Uterus (tissue), 4 donors: Measurements from ENCODE around the gene NAP1L4. TPM values are rescaled to one million over a fixed set of nuclear protein-coding genes. Genes with fewer than 3 reads are reported as not detected.
A peak's percentile ranks its signal among the peaks of the same experiment; 100 is the strongest.
"Not testable (repeated sequence)": the region's sequence is repeated elsewhere in the genome, so short reads cannot be mapped to it uniquely, and the experiment has no call there.

Experiments
- DNase-seq, 2 donors: peaks; one replicate each; pipeline ENCODE4 v3.0.0-alpha.2; 2019 to 2020
- H3K27ac ChIP-seq, 2 donors: fragments of 200-600 bp; sonication (generic); 1 replicate in 1 of 2; 2 replicates in 1 of 2; pipeline ENCODE4 v1.5.1; 2016 to 2018
- H3K27me3 ChIP-seq, 2 donors: fragments of 200-600 bp; sonication (generic); one replicate each; pipeline ENCODE4 v1.5.1; 2018 to 2019; ENCODE audit warnings: control low read depth in 1 of 2
- H3K36me3 ChIP-seq, 2 donors: fragments of 200-600 bp; sonication (generic); one replicate each; pipeline ENCODE4 v1.5.1; 2019; ENCODE audit warnings: control low read depth in 1 of 2
- H3K4me1 ChIP-seq, 2 donors: fragments of 200-600 bp; sonication (generic); one replicate each; pipeline ENCODE4 v1.5.1; 2018 to 2019; ENCODE audit warnings: control low read depth in 1 of 2
- H3K4me3 ChIP-seq, 2 donors: fragments of 200-600 bp; sonication (generic); 1 replicate in 1 of 2; 2 replicates in 1 of 2; pipeline ENCODE4 v1.5.1; 2018 to 2019; ENCODE audit warnings: mild to moderate bottlenecking in 1 of 2
- H3K9me3 ChIP-seq, 2 donors: fragments of 200-600 bp; sonication (generic); one replicate each; pipeline ENCODE4 v1.5.1; 2019; ENCODE audit warnings: control low read depth in 1 of 2
- POLR2A ChIP-seq, 2 donors: fragments of 450-650 bp; IDR thresholded peaks; one replicate each; pipeline ENCODE4 v1.6.1; 2016; ENCODE audit warnings: antibody characterized with exemption in 2 of 2, mild to moderate bottlenecking in 1 of 2, moderate library complexity in 1 of 2
- intact Hi-C: fragments of 100-400 bp; cut with DNase I; formaldehyde crosslinking; loops from one replicate; pipeline ENCODE4 v1.15.1; 2023; ENCODE audit warnings: low total_unique reads
- total RNA-seq, 4 donors: library from RNA; depleted of rRNA in 3 of 4; stranded (reverse); fragments of >200 nt in 3 of 4; gene quantifications; one replicate each; pipeline versions ENCODE4 v1.1.0 to v1.2.4, GENCODE V29; 2014 to 2023
- TF ChIP-seq, protein P1 (sequence below), 4 experiments: fragments of 200-600 bp in 2 of 4; fragments of 450-650 bp in 2 of 4; sonication (generic) in 2 of 4; IDR thresholded peaks; one replicate each; pipeline ENCODE4 v1.5.1; 2016 to 2019; ENCODE audit warnings: antibody characterized with exemption in 4 of 4, mild to moderate bottlenecking in 2 of 4, moderate library complexity in 1 of 4
- donor health status: DM: yes; HTN: yes; CAD: no.

Gene NAP1L4
- total RNA-seq, 4 donors from 2014 or later = 96.1 to 183 (median 129) TPM

DNA sequence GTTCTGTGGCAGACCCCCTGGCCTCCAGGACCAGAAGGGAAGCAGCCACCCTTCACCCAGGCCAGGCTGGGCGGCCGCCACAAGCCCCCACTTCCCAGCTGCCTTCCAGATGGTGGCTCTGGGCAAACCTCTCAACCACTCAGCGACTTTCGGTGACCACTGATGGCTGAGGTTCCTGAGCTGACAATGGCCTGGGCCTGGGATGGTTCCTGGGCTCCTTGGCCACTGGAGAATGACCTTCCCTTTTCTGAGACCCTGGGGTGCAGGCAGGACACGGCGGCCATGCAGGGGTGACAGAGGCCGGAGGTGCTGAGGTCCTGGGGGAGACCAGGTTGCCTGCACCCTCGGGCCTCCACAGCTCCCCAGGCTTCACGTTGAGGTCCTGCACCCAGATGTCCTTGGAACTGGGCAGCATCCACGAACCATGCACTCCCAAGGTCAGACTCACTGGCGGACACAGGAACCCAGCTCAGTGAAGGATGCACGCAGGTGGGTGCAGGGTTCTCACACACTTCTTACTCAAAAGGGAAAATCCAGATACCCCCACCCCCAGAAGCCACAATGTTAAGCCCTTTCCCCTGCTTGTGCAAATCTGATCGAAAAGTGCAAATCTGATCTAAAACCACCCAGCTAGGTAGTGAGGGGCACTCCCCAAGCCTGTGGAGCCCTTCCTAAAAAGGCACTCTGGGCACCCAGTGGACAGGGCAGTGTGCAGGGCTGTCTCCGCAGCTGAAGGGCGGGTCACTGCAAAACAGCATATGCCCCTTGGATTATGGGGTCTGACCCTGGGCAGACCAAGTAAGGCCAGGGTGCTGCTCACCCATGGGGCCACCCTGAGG lies 49.0 kb downstream of the NAP1L4 start:
- peaks cover 0 to 3% of the 10 kb centered on the region in 2 donors for H3K9me3 ChIP-seq
- DNase-seq = peak in 1 of 2 donors; percentile 13
- no peak overlapping the region for H3K27ac ChIP-seq
- H3K36me3 ChIP-seq = no peaks in the 10 kb centered on the region
- no peak for TF ChIP-seq POLR2A (IDR thresholded peaks at IDR 0.05)
- TF ChIP-seq, protein P1, sequence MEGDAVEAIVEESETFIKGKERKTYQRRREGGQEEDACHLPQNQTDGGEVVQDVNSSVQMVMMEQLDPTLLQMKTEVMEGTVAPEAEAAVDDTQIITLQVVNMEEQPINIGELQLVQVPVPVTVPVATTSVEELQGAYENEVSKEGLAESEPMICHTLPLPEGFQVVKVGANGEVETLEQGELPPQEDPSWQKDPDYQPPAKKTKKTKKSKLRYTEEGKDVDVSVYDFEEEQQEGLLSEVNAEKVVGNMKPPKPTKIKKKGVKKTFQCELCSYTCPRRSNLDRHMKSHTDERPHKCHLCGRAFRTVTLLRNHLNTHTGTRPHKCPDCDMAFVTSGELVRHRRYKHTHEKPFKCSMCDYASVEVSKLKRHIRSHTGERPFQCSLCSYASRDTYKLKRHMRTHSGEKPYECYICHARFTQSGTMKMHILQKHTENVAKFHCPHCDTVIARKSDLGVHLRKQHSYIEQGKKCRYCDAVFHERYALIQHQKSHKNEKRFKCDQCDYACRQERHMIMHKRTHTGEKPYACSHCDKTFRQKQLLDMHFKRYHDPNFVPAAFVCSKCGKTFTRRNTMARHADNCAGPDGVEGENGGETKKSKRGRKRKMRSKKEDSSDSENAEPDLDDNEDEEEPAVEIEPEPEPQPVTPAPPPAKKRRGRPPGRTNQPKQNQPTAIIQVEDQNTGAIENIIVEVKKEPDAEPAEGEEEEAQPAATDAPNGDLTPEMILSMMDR (IDR thresholded peaks at IDR 0.05) = no peak
- no peaks in the 10 kb centered on the region for H3K27me3 ChIP-seq
- intact Hi-C loops = no loop called here
- H3K4me3 ChIP-seq = no peak overlapping the region
- peaks cover 0 to 5% of the 10 kb centered on the region in 2 donors for H3K4me1 ChIP-seq

DNA sequence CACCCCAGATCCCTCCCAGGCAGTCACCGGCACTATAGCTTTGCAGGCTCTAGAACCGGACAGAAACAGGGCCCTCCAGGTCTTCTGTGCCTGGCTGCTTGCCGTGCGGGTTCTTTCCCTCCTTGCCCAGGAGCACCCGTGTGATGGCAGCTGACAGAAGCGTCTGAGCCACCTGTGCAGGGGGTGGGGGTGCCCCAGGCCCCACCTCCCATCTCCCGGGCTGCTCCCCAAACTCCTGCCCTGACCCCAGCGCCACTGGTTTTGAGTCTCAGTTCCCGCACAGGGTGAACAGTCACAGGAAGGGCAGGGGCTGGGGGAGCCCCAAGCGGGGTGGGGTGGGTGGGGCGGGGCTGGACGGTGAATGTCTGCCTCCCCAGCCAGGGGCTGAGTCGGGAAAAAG lies 49.7 kb downstream of the NAP1L4 start:
- H3K4me1 ChIP-seq = peaks cover 0 to 5% of the 10 kb centered on the region in 2 donors
- H3K27me3 ChIP-seq = no peaks in the 10 kb centered on the region
- peaks cover 0 to 8% of the 10 kb centered on the region in 2 donors for H3K9me3 ChIP-seq
- no peak overlapping the region for H3K27ac ChIP-seq
- intact Hi-C loops = no loop called here
- H3K36me3 ChIP-seq = no peaks in the 10 kb centered on the region
- no peak overlapping the region for H3K4me3 ChIP-seq
- TF ChIP-seq, protein P1 (IDR thresholded peaks at IDR 0.05) = no peak
- no peak for TF ChIP-seq POLR2A (IDR thresholded peaks at IDR 0.05)
- peak in 1 of 2 donors; percentile 15 for DNase-seq

DNA sequence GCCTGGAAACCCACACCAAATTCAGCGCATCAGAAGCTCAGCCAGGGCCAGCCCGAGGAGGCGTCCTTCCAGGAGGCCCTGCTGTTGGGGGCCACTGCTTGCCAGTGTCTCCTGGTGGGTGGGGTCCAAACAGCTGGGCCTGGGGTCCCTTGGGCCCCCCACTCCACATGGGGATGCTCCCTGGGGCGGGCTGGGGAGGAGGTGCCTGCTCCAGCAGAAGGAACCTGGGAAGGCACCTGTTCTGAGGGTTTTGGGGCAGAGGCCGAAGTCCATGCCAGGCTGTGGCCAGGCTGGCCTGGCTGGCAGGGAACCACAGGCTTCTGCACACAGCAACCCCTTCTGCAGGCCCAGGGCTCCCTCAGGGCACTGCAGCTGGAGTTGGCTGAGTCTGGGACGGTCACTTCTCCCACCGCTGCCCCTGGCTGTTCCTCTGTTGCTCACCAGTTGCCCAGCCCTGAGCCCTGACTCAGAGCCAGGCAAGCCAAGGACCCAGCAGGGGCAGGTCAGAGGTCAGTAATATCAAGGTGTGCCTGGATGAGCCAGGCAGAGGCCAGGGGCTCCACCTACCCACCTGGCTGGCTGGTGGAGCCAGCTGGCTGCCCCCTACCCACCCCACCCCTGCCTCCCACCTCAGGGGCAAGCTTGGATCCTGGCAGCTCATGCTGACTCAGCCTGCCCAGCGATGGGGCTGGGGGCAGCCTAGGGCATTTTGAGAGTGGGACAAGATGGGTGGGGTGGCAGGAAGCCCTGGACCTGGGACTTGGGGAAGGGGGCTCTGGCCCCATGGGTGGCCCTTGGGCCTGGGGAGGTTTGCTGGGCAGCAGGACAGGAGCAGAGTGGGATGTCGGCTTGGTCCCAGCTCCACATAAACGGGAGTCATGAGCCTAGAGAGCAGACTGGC lies 51.0 kb downstream of the NAP1L4 start:
- H3K4me1 ChIP-seq = peaks cover 0 to 5% of the 10 kb centered on the region in 2 donors
- H3K27ac ChIP-seq = no peak overlapping the region
- DNase-seq = peak in 1 of 2 donors; percentile 15

DNA sequence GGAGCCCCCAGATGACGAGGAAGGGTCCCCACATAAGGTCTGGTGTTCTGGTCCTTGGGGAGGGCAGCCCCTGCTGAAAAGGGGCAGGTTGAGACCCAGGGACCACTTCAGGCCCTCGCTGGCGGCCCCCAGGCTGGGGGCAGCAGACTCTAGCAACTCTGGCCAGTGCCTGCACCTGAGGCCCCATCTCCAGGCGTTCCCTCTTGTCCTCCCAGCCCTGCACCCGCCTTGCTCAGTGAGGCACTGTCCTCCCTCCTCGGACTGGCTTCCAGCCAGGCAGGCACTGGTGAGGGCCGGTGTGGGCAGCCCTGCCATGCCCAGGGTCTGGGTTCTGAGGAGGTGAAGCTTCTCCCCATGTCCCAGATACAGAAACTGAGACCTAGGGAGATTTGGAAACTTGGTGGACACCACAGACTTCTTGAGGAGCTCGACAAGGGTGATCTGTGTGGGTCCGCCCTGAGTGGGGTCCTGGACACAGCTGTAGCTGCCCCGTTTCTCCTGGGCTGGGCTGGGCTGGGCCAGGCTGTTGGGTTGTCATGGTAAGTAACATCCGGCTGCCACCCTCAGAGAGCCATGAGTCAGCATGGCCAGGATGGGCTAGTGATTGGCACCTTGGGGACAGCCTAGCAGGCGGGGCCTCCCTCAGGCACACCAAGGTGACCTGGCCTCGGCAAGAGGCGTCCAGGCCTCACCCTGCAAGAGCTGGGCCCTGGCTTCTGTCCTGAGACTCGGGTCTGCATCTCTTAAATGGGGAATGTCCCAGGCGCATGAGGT lies 51.8 kb downstream of the NAP1L4 start:
- Histone ChIP-seq H3K27ac (no peak overlapping the region), H3K36me3 (no peaks in the 10 kb centered on the region), H3K4me1 (no peaks in the 10 kb centered on the region), H3K4me3 (no peak overlapping the region), H3K27me3 (no peaks in the 10 kb centered on the region), H3K9me3 (peaks cover 0 to 8% of the 10 kb centered on the region in 2 donors)
- TF ChIP-seq, protein P1 (IDR thresholded peaks at IDR 0.05) = no peak
- no peak for TF ChIP-seq POLR2A (IDR thresholded peaks at IDR 0.05)
- intact Hi-C loops = no loop called here
- DNase-seq = peak in 1 of 2 donors; percentile 25

More for the DNA sequence above, 51.0 kb downstream of the NAP1L4 start:
- no peaks in the 10 kb centered on the region for H3K27me3 ChIP-seq
- no peaks in the 10 kb centered on the region for H3K36me3 ChIP-seq
- intact Hi-C loops = no loop called here
- H3K9me3 ChIP-seq = peaks cover 0 to 8% of the 10 kb centered on the region in 2 donors
- TF ChIP-seq POLR2A (IDR thresholded peaks at IDR 0.05) = no peak
- TF ChIP-seq, protein P1 (IDR thresholded peaks at IDR 0.05) = no peak
- H3K4me3 ChIP-seq = no peak overlapping the region

DNA sequence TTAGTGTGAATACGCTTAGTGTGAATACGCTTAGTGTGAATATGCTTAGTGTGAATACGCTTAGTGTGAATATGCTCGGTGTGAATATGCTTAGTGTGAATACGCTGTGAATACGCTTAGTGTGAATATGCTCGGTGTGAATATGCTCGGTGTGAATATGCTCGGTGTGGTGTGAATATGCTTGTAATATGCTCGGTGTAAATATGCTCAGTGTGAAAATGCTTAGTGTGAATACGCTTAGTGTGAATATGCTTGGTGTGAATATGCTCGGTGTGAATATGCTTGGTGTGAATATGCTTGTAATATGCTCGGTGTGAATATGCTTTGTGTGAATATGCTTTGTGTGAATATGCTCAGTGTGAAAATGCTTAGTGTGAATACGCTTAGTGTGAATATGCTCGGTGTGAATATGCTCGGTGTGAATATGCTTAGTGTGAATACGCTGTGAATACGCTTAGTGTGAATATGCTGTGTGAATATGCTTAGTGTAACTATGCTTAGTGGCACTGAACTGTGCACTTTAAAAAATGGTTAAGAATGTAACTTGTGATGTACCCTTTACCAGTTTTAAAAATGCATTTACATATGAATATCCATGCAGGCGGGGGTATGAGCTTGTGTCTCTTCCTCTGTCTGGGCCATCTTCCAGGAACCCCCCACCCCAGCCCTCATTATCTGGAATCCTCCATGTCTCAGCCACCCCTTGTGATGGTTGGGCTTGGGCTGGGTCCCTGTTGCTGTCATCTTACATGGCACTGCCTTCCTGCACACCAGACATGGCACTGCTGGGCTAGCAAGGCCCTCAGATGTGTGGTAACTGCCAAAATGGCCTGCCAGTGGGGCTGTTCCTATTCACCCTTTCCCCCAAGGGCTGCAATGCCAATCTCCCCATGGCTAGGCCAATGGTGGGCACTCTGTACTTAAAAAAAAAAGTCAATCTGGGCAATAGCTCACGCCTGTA lies 53.4 kb downstream of the NAP1L4 start:
- DNase-seq = peak in 1 of 2 donors; percentile 19

DNA sequence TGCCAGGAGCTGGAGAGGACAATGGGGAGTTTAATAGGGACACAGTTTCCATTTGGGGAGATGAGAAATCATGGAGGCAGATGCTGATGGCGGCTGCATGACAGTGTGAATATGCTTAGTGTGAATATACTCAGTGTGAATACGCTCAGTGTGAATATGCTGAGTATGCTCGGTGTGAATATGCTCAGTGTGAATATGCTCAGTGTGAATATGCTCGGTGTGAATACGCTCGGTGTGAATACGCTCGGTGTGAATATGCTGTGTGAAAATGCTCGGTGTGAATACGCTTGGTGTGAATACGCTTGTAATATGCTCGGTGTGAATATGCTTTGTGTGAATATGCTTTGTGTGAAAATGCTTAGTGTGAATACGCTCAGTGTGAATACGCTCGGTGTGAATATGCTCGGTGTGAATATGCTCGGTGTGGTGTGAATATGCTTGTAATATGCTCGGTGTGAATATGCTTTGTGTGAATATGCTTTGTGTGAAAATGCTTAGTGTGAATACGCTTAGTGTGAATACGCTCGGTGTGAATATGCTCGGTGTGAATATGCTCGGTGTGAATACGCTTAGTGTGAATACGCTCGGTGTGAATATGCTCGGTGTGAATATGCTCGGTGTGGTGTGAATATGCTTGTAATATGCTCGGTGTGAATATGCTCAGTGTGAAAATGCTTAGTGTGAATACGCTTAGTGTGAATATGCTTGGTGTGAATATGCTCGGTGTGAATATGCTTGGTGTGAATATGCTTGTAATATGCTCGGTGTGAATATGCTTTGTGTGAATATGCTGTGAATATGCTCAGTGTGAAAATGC lies 54.3 kb downstream of the NAP1L4 start:
- H3K4me3 ChIP-seq, H3K9me3 ChIP-seq, intact Hi-C loops, H3K4me1 ChIP-seq, H3K27ac ChIP-seq, H3K36me3 ChIP-seq, DNase-seq, H3K27me3 ChIP-seq: not testable (repeated sequence)

More for the DNA sequence above, 53.4 kb downstream of the NAP1L4 start:
- H3K36me3 ChIP-seq, intact Hi-C loops, H3K27ac ChIP-seq, H3K27me3 ChIP-seq, H3K9me3 ChIP-seq, H3K4me3 ChIP-seq, H3K4me1 ChIP-seq: not testable (repeated sequence)
